K562 (cell line): ENCODE results near the gene ZSWIM6. TPM values are rescaled to one million over a fixed set of nuclear protein-coding genes. Genes with fewer than 3 reads are reported as not detected.

ENCODE experiments used
- BHLHE40 ChIP-seq: IDR thresholded peaks from 2 replicates; pipeline ENCODE4 v1.6.1; 2011; ENCODE audit warnings: low read length, improper control_type of control experiment
- FOXK2 ChIP-seq, 2 experiments: fragments of 450-650 bp; IDR thresholded peaks in 1 of 2; conservative IDR thresholded peaks in 1 of 2; 2 replicates each; pipeline ENCODE4 v1.6.1; 2016; ENCODE audit warnings: low read depth in 2 of 2, mild to moderate bottlenecking in 1 of 2
- FOXP1 ChIP-seq: sonication (generic); formaldehyde crosslinking; IDR thresholded peaks from 2 replicates; pipeline ENCODE4 v1.8.0; 2022; ENCODE audit warnings: mild to moderate bottlenecking, missing genetic modification reagents
- HOMEZ ChIP-seq: fragments of 250-450 bp; sonication (Bioruptor Pico); IDR thresholded peaks from 2 replicates; pipeline ENCODE4 v1.4.0; 2020; ENCODE audit warnings: mild to moderate bottlenecking, moderate library complexity
- JUND ChIP-seq, 2 experiments: IDR thresholded peaks; 2 replicates in 1 of 2; 3 replicates in 1 of 2; pipeline ENCODE4 v1.6.1; 2011; ENCODE audit warnings: borderline replicate concordance in 2 of 2, low read depth in 2 of 2, low read length in 2 of 2, improper control_type of control experiment in 1 of 2, missing biosample characterization in 1 of 2, missing genetic modification characterization in 1 of 2, missing genetic modification reagents in 1 of 2
- NR2C1 ChIP-seq, 2 experiments: fragments of 450-650 bp; IDR thresholded peaks; 2 replicates each; pipeline ENCODE4 v1.6.1; 2017; ENCODE audit warnings: mild to moderate bottlenecking in 2 of 2, antibody characterized with exemption in 1 of 2, inconsistent platforms in 1 of 2, missing compliant biosample characterization in 1 of 2, missing genetic modification characterization in 1 of 2
- PBX2 ChIP-seq, 2 experiments: IDR thresholded peaks in 1 of 2; conservative IDR thresholded peaks in 1 of 2; 2 replicates each; pipeline ENCODE4 v1.6.1; 2016; ENCODE audit warnings: low read depth in 2 of 2, mild to moderate bottlenecking in 1 of 2, missing compliant biosample characterization in 1 of 2, missing genetic modification characterization in 1 of 2, moderate library complexity in 1 of 2
- TAF1 ChIP-seq: IDR thresholded peaks from 2 replicates; pipeline ENCODE4 v1.6.1; 2011; ENCODE audit warnings: mild to moderate bottlenecking, low read length, moderate library complexity; ENCODE audit not compliant: insufficient read depth, control insufficient read depth, severe bottlenecking; ENCODE audit errors: extremely low read depth
- ZBTB11 ChIP-seq, 3 experiments: fragments of 200-800 bp in 1 of 3; fragments of 250-450 bp in 1 of 3; fragments of 450-650 bp in 1 of 3; sonication (Bioruptor Pico) in 1 of 3; sonication (Bioruptor generic) in 1 of 3; formaldehyde crosslinking in 1 of 3; IDR thresholded peaks; 2 replicates each; pipeline versions ENCODE4 v1.6.1 to v1.8.0; 2016 to 2022; ENCODE audit warnings: mild to moderate bottlenecking in 2 of 3, missing genetic modification characterization in 2 of 3, missing compliant biosample characterization in 1 of 3, moderate library complexity in 1 of 3
- polyA plus RNA-seq, 8 experiments: library from polyadenylated mRNA; depleted of rRNA in 4 of 8; stranded (reverse) in 5 of 8; unstranded in 3 of 8; fragments of >200 nt; fragmentation: Nextera tagmentation in 2 of 8; fragmentation: Illumina TruSeq in 1 of 8; extraction: Ambion mirVana in 2 of 8; extraction: Trizol in 1 of 8; gene quantifications; 2 replicates each; pipeline versions ENCODE4 v1.2.1 to v1.2.3, GENCODE V29; 2011 to 2014; ENCODE audit warnings: inconsistent platforms in 1 of 8, missing spikeins in 1 of 8
- total RNA-seq, 7 experiments: library from RNA; depleted of rRNA in 6 of 7; stranded (reverse); fragments of >200 nt in 6 of 7; fragmentation: Illumina TruSeq in 2 of 7; extraction: Trizol in 2 of 7; gene quantifications; 2 replicates each; pipeline versions ENCODE4 v1.2.1 to v1.2.3, GENCODE V29; 2011 to 2021; ENCODE audit warnings: low replicate concordance in 1 of 7
- TF ChIP-seq, protein P1 (sequence below): fragments of 450-650 bp; IDR thresholded peaks from 2 replicates; pipeline ENCODE4 v1.6.1; 2016; ENCODE audit warnings: mild to moderate bottlenecking

ZSWIM6 gene
- total and polyA plus RNA-seq, 9 of the 15 experiments (the other 6 are each of a cell fraction or from before 2014, with no cell fraction given), result 0.81 to 3.2 (median 2.0) TPM

DNA sequence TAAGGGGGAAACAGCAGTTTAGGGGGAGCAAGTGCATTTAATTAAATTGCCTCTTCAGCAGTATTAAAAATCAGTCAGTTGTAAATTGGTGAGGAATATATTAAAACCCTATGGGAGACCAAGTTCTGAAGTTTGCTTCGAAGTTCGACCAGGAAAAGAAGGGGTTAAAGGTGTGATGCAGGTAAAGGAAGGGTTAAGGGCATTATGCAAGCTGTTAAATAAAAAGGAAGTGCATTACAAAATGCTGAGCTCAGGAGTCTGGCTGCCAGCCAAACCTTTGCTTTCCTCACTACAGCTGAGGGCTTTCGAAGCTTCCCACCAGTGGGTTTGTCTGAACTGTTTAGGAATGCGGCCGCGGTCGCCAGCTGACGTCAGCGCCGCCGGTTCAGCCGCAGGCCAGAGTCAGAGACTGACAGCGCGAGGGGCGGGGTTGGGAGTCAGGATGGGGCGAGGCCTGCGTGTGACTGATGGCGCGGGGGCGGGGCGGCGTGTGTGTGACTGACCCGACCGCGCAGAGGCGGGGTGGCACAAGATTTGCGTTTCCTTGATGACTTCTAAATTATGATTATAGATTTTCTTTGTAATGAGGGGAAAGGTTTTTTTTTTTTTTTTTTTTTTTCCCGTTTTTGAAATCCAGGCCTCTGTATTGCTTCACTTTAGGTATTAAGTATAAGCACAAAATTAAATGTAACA lies 76.6 kb downstream of the ZSWIM6 start (continued):
- TF ChIP-seq, protein P1, sequence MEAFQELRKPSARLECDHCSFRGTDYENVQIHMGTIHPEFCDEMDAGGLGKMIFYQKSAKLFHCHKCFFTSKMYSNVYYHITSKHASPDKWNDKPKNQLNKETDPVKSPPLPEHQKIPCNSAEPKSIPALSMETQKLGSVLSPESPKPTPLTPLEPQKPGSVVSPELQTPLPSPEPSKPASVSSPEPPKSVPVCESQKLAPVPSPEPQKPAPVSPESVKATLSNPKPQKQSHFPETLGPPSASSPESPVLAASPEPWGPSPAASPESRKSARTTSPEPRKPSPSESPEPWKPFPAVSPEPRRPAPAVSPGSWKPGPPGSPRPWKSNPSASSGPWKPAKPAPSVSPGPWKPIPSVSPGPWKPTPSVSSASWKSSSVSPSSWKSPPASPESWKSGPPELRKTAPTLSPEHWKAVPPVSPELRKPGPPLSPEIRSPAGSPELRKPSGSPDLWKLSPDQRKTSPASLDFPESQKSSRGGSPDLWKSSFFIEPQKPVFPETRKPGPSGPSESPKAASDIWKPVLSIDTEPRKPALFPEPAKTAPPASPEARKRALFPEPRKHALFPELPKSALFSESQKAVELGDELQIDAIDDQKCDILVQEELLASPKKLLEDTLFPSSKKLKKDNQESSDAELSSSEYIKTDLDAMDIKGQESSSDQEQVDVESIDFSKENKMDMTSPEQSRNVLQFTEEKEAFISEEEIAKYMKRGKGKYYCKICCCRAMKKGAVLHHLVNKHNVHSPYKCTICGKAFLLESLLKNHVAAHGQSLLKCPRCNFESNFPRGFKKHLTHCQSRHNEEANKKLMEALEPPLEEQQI, result peak; percentile 47; the same call in 1 of the 2 replicates
- TF ChIP-seq FOXK2 (conservative IDR thresholded peaks at IDR 0.05 in 1 of 2, IDR thresholded peaks at IDR 0.05 in 1 of 2; ENCODE audit: low read depth in 2 of 2), result peak; percentile 20 to 30; a peak in 3 of 4 replicates
- no peak for TF ChIP-seq ZBTB11 (CRISPR knock-in tag; IDR thresholded peaks at IDR 0.05)
- TF ChIP-seq FOXP1 (CRISPR knock-in tag), result peak; percentile 71; the same call in 1 of the 2 replicates
- TF ChIP-seq NR2C1 (IDR thresholded peaks at IDR 0.05), result peak; percentile 50; the same call in 1 of the 2 replicates
- TF ChIP-seq NR2C1 (tag; IDR thresholded peaks at IDR 0.05), result no peak
- TF ChIP-seq PBX2 (CRISPR knock-in tag; IDR thresholded peaks at IDR 0.05; ENCODE audit: low read depth), result peak; percentile 73
- TF ChIP-seq PBX2 (tag; conservative IDR thresholded peaks at IDR 0.05; ENCODE audit: low read depth), result peak; percentile 93
- peak; percentile 94 for TF ChIP-seq JUND (IDR thresholded peaks at IDR 0.05; ENCODE audit: borderline replicate concordance, low read depth, low read length)
- TF ChIP-seq JUND (tag; IDR thresholded peaks at IDR 0.05; ENCODE audit: borderline replicate concordance, low read depth, low read length), result peak; percentile 91; the same call in 2 of the 3 replicates
- no peak for TF ChIP-seq HOMEZ (CRISPR knock-in tag)
- no peak for TF ChIP-seq TAF1
- TF ChIP-seq BHLHE40, result peak; percentile 72
